T-helper 1 cell treated with Interleukin-12 subunit alpha and Interleukin-12 subunit beta and Interleukin-4 antibody, amounts not matched to agents 30 μg/mL and 1 μg/mL, for 36 hours (primary cell): ENCODE data around the gene ARID4B.
"Not testable (repeated sequence)": the region's sequence is repeated elsewhere in the genome, so short reads cannot be mapped to it uniquely, and the experiment has no call there.

Experiments
- H3K27ac Mint-ChIP-seq: one replicate; pipeline ENCODE4 v1.8.0; 2021; ENCODE audit warnings: mild to moderate bottlenecking, mixed read lengths
- H3K27me3 Mint-ChIP-seq: one replicate; pipeline ENCODE4 v1.8.0; 2021; ENCODE audit warnings: low read depth, mixed read lengths
- H3K36me3 Mint-ChIP-seq: one replicate; pipeline ENCODE4 v1.8.0; 2021; ENCODE audit warnings: low read depth, mixed read lengths
- H3K4me1 Mint-ChIP-seq: one replicate; pipeline ENCODE4 v1.8.0; 2021; ENCODE audit warnings: low read depth, mixed read lengths
- H3K4me3 Mint-ChIP-seq: one replicate; pipeline ENCODE4 v1.8.0; 2021; ENCODE audit warnings: mild to moderate bottlenecking, moderate library complexity, mixed read lengths
- H3K9me3 Mint-ChIP-seq: one replicate; pipeline ENCODE4 v1.8.0; 2021; ENCODE audit warnings: mixed read lengths

ARID4B gene

GRCh38 chr1:235327559-235328270 lies at the start of gene ARID4B:
Gene ARID4B (minus strand): TSS chr1:235328179. CDS start chr1:235326919, 1,260 bp downstream.
- Mint-ChIP-seq H3K36me3 (peaks cover 13% of the 10 kb centered on the region), H3K9me3 (no peaks in the 10 kb centered on the region), H3K27me3 (no peaks in the 10 kb centered on the region), H3K4me1 (peaks cover 22% of the 10 kb centered on the region), H3K27ac (peak within 1 kb of the TSS; percentile 98), H3K4me3 (peak within 1 kb of the TSS; percentile 94)

DNA sequence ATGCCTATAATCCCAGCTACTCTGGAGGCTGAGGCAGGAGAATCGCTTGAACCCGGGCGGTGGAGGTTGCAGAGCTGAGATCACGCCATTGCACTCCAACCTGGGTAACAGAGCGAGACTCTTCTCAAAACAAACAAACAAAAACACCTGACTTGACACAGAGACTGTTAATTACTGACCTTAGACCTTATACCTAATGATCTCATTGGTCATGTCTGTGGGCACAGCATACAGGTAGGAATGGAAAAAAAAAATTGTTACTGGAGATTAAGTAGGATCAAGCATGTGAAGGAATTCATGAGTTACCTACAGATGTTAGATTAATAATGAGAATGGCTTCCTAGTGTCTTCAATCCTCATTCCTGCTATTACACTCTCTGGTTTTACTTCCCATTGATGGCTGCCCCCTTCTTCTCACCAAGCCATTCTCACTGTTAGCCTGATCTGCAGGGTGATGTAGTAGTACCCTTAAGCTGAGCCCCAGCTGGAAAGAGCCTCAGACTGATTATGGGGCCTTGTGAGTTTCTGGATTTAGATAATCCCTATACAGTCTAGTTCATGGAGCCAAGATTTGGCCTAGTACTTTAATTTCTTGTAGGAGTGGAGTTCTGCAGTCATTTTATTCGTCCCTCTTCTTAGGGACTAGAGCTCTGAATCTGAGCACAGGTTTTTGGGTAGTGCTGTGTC lies 48.1 kb upstream of the ARID4B start:
- no peak overlapping the region for H3K27ac Mint-ChIP-seq
- H3K27me3 Mint-ChIP-seq = no peaks in the 10 kb centered on the region
- H3K4me3 Mint-ChIP-seq = no peak overlapping the region
- no peaks in the 10 kb centered on the region for H3K9me3 Mint-ChIP-seq
- H3K4me1 Mint-ChIP-seq = peaks cover 5% of the 10 kb centered on the region
- H3K36me3 Mint-ChIP-seq = peaks cover 10% of the 10 kb centered on the region

- no peak overlapping the region for H3K27ac Mint-ChIP-seq
- no peaks in the 10 kb centered on the region for H3K27me3 Mint-ChIP-seq
- peak overlapping the region; percentile 47 for H3K4me3 Mint-ChIP-seq
- H3K4me1 Mint-ChIP-seq = peaks cover 22% of the 10 kb centered on the region
- H3K9me3 Mint-ChIP-seq = no peaks in the 10 kb centered on the region
- H3K36me3 Mint-ChIP-seq = peaks cover 6% of the 10 kb centered on the region
These were observed 41.8 kb upstream of the ARID4B start for GRCh38 chr1:235369802-235370201.

GRCh38 chr1:235368428-235368827 lies 40.4 kb upstream of the ARID4B start:
- Mint-ChIP-seq H3K36me3 (peaks cover 4% of the 10 kb centered on the region), H3K4me1 (peaks cover 20% of the 10 kb centered on the region), H3K9me3 (no peaks in the 10 kb centered on the region), H3K27me3 (no peaks in the 10 kb centered on the region), H3K4me3 (peak overlapping the region; percentile 93), H3K27ac (peak overlapping the region; percentile 26)

- Mint-ChIP-seq H3K27me3 (no peaks in the 10 kb centered on the region), H3K4me1 (peaks cover 17% of the 10 kb centered on the region), H3K36me3 (peaks cover 4% of the 10 kb centered on the region), H3K4me3 (peak within 1 kb of the TSS; percentile 93), H3K9me3 (no peaks in the 10 kb centered on the region), H3K27ac (peak within 1 kb of the TSS; percentile 89)
These were observed 39.3 kb upstream of the ARID4B start, which contains the start of gene TBCE for GRCh38 chr1:235367000-235367908. Gene TBCE (plus strand): TSS chr1:235367427. CDS start chr1:235380050, 12,623 bp downstream.

GRCh38 chr1:235366286-235366685 lies 38.3 kb upstream of the ARID4B start:
- H3K36me3 Mint-ChIP-seq = peaks cover 4% of the 10 kb centered on the region
- no peaks in the 10 kb centered on the region for H3K9me3 Mint-ChIP-seq
- peaks cover 17% of the 10 kb centered on the region for H3K4me1 Mint-ChIP-seq
- peak overlapping the region; percentile 61 for H3K4me3 Mint-ChIP-seq
- no peaks in the 10 kb centered on the region for H3K27me3 Mint-ChIP-seq
- peak overlapping the region; percentile 53 for H3K27ac Mint-ChIP-seq

DNA sequence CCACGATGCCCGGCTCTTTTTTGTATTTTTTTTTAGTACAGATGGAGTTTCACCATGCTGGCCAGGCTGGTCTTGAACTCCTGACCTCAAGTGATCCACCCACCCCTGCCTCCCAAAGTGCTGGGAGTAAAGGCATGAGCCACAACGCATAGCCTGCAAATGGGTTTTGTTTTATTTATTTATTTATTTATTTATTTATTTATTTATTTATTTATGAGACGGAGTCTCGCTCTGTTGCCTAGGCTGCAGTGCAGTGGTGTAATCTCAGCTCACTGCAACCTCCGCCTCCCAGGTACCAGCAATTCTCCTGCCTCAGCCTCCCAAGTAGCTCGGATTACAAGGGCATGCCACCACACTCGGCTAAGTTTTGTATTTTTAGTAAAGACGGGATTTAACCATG lies 36.2 kb upstream of the ARID4B start:
- peaks cover 14% of the 10 kb centered on the region for H3K4me1 Mint-ChIP-seq
- not testable (repeated sequence) for H3K36me3 Mint-ChIP-seq, H3K27me3 Mint-ChIP-seq, H3K9me3 Mint-ChIP-seq, H3K4me3 Mint-ChIP-seq, H3K27ac Mint-ChIP-seq

- Mint-ChIP-seq H3K27ac (no peak overlapping the region), H3K36me3 (no peaks in the 10 kb centered on the region), H3K4me3 (no peak overlapping the region), H3K9me3 (no peaks in the 10 kb centered on the region), H3K4me1 (peaks cover 4% of the 10 kb centered on the region), H3K27me3 (peaks cover 13% of the 10 kb centered on the region)
These were observed 30.9 kb upstream of the ARID4B start for GRCh38 chr1:235358899-235359298.

GRCh38 chr1:235357485-235358373 lies 29.8 kb upstream of the ARID4B start:
- H3K27ac Mint-ChIP-seq = no peak overlapping the region
- peaks cover 13% of the 10 kb centered on the region for H3K27me3 Mint-ChIP-seq

DNA sequence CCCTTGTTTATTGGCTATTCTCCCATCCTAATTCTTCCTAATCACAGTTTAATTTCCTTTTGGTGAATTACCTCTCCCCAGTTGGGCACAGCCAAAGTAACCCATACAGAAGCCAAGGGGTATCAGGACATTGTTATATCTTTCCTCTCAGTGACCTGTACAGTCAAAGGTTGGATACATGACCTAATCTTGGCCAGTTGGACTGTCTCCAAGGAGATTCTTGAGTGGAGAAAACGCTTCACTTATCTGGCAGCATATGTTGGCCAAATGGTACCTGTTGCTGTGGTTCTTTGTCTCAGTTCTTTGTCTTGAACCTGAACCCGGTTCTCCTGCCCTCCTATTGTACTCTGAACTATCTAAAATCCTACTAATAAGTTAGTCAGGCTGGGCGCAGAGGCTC lies 23.9 kb upstream of the ARID4B start:
- Mint-ChIP-seq H3K4me1 (no peaks in the 10 kb centered on the region), H3K36me3 (peaks cover 6% of the 10 kb centered on the region), H3K27ac (no peak overlapping the region), H3K4me3 (no peak overlapping the region), H3K9me3 (no peaks in the 10 kb centered on the region), H3K27me3 (peaks cover 2% of the 10 kb centered on the region)

More at GRCh38 chr1:235357485-235358373, 29.8 kb upstream of the ARID4B start:
- Mint-ChIP-seq H3K4me1 (peaks cover 4% of the 10 kb centered on the region), H3K36me3 (no peaks in the 10 kb centered on the region), H3K4me3 (no peak overlapping the region), H3K9me3 (no peaks in the 10 kb centered on the region)

DNA sequence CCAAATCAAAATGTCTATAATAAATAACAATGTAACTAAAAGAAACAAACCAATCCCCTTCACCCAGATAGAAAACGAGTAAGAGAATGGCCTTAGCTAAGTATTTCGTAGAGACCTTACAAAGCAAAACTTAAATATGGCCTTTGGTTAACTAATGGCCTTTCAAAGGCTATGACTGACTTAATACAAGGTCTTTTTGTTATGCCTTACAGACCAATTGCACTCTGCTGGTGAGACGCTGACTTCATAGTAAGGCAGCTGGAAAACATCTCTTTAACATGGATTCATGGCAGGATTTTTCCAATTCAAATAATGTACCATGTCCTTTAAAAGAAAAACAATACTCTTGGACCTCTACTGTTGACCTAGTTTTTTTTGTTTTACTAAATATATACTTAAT lies 23.5 kb upstream of the ARID4B start:
- Mint-ChIP-seq H3K4me3 (no peak overlapping the region), H3K27me3 (no peaks in the 10 kb centered on the region), H3K4me1 (no peaks in the 10 kb centered on the region), H3K36me3 (peaks cover 8% of the 10 kb centered on the region), H3K9me3 (no peaks in the 10 kb centered on the region), H3K27ac (no peak overlapping the region)

- H3K4me3 Mint-ChIP-seq = no peak overlapping the region
- peaks cover 24% of the 10 kb centered on the region for H3K36me3 Mint-ChIP-seq
- H3K9me3 Mint-ChIP-seq = no peaks in the 10 kb centered on the region
- no peak overlapping the region for H3K27ac Mint-ChIP-seq
- H3K4me1 Mint-ChIP-seq = peaks cover 2% of the 10 kb centered on the region
- H3K27me3 Mint-ChIP-seq = no peaks in the 10 kb centered on the region
These were observed 15.7 kb upstream of the ARID4B start for GRCh38 chr1:235343726-235344125.

DNA sequence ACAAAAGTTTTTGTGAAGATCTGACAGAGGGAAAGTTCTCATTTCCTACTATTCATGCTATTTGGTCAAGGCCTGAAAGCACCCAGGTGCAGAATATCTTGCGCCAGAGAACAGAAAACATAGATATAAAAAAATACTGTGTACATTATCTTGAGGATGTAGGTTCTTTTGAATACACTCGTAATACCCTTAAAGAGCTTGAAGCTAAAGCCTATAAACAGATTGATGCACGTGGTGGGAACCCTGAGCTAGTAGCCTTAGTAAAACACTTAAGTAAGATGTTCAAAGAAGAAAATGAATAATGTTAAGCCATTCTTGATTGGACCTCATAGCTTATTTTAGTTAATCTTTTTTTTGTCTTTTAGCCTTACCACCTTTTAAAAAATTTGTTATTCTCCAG lies 14.5 kb upstream of the ARID4B start:
- Mint-ChIP-seq H3K27me3 (no peaks in the 10 kb centered on the region), H3K4me1 (peaks cover 4% of the 10 kb centered on the region), H3K36me3 (peaks cover 24% of the 10 kb centered on the region), H3K9me3 (no peaks in the 10 kb centered on the region), H3K27ac (no peak overlapping the region), H3K4me3 (no peak overlapping the region)

DNA sequence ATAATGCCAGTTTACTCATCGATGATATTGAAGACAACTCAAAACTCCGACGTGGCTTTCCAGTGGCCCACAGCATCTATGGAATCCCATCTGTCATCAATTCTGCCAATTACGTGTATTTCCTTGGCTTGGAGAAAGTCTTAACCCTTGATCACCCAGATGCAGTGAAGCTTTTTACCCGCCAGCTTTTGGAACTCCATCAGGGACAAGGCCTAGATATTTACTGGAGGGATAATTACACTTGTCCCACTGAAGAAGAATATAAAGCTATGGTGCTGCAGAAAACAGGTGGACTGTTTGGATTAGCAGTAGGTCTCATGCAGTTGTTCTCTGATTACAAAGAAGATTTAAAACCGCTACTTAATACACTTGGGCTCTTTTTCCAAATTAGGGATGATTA lies 14.1 kb upstream of the ARID4B start:
- Mint-ChIP-seq H3K27ac (no peak overlapping the region), H3K36me3 (peaks cover 24% of the 10 kb centered on the region), H3K4me3 (no peak overlapping the region), H3K27me3 (no peaks in the 10 kb centered on the region), H3K4me1 (peaks cover 6% of the 10 kb centered on the region), H3K9me3 (no peaks in the 10 kb centered on the region)
